Endothelial cell (in vitro differentiated cells): ENCODE data around the gene SNAI3. TPM values are rescaled to one million over a fixed set of nuclear protein-coding genes. Genes with fewer than 3 reads are reported as not detected.
A peak's percentile ranks its signal among the peaks of the same experiment; 100 is the strongest.

Source experiments
- DNase-seq: peaks from one replicate; pipeline ENCODE4 v3.0.0; 2021; ENCODE audit warnings: low spot score
- H3K27ac Mint-ChIP-seq: one replicate; pipeline ENCODE4 v1.8.0; 2021; ENCODE audit warnings: mixed read lengths, inconsistent platforms; ENCODE audit not compliant: unreplicated experiment
- H3K27me3 Mint-ChIP-seq: one replicate; pipeline ENCODE4 v1.8.0; 2021; ENCODE audit warnings: mild to moderate bottlenecking, moderate library complexity, mixed read lengths, inconsistent platforms; ENCODE audit not compliant: unreplicated experiment
- H3K36me3 Mint-ChIP-seq: one replicate; pipeline ENCODE4 v1.8.0; 2021; ENCODE audit warnings: mild to moderate bottlenecking, low read depth, mixed read lengths, inconsistent platforms; ENCODE audit not compliant: unreplicated experiment
- H3K4me1 Mint-ChIP-seq: one replicate; pipeline ENCODE4 v1.8.0; 2021; ENCODE audit warnings: mild to moderate bottlenecking, mixed read lengths, inconsistent platforms; ENCODE audit not compliant: unreplicated experiment
- H3K4me3 Mint-ChIP-seq: one replicate; pipeline ENCODE4 v1.8.0; 2021; ENCODE audit warnings: mild to moderate bottlenecking, mixed read lengths, inconsistent platforms; ENCODE audit not compliant: unreplicated experiment
- H3K9me3 Mint-ChIP-seq: one replicate; pipeline ENCODE4 v1.8.0; 2021; ENCODE audit warnings: mixed read lengths, inconsistent platforms; ENCODE audit not compliant: unreplicated experiment
- total RNA-seq: library from RNA; stranded (reverse); fragmentation: NEBNext Ultra II Directional; extraction: Animal tissue kit (Norgen Biotek cat#: 25700); gene quantifications from one replicate; pipeline ENCODE4 v1.2.1, GENCODE V29; 2021; ENCODE audit not compliant: unreplicated experiment
- TF ChIP-seq, protein P1 (sequence below): fragments of 200-600 bp; sonication (generic); IDR thresholded peaks from one replicate; pipeline ENCODE4 v1.5.0; 2021; ENCODE audit warnings: antibody characterized with exemption; ENCODE audit not compliant: unreplicated experiment

The SNAI3 gene
- total RNA-seq, 1 donor from 2014 or later, result 2.6 TPM

DNA sequence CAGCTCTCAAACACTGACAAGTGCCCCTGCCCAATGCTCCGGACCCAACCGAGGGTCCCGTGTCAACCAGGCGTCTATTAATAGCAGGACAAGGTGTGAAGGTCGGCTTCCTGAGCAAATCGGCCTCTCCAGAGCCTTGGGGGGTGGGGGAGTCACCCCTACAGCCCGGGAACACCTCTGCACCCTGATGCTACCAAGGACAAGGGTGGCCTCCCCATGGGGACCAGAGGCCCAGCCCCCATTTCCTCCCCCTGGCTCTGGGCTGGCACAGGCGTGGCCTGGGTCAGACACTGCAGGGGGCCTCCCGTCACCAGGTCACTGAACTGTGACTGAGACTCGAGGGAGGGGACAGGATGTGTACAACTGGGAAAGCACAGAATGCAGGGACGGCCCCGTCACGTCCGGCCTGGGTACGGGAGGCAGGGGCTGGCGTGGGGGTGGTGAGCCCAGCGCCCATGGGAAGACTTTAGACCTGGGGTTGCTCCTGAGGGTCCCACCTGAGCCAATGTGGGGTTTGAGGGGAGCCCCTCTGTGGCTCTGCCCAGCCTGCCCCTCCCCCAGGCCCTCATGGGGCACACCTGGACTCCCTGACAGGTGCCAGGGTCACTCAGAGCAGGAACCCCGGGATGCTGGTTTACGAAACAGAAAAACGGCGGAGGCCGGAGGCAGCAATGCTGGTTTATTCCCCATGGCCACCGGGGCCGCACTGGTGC, 34.9 kb downstream of the SNAI3 start:
- Mint-ChIP-seq H3K4me1 (peaks cover 5% of the 10 kb centered on the region), H3K27ac (no peak overlapping the region), H3K36me3 (no peaks in the 10 kb centered on the region), H3K27me3 (peaks cover 7% of the 10 kb centered on the region), H3K4me3 (peak overlapping the region; percentile 79), H3K9me3 (no peaks in the 10 kb centered on the region)
- TF ChIP-seq, protein P1, sequence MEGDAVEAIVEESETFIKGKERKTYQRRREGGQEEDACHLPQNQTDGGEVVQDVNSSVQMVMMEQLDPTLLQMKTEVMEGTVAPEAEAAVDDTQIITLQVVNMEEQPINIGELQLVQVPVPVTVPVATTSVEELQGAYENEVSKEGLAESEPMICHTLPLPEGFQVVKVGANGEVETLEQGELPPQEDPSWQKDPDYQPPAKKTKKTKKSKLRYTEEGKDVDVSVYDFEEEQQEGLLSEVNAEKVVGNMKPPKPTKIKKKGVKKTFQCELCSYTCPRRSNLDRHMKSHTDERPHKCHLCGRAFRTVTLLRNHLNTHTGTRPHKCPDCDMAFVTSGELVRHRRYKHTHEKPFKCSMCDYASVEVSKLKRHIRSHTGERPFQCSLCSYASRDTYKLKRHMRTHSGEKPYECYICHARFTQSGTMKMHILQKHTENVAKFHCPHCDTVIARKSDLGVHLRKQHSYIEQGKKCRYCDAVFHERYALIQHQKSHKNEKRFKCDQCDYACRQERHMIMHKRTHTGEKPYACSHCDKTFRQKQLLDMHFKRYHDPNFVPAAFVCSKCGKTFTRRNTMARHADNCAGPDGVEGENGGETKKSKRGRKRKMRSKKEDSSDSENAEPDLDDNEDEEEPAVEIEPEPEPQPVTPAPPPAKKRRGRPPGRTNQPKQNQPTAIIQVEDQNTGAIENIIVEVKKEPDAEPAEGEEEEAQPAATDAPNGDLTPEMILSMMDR, result no peak
- peak; percentile 35 for DNase-seq

DNA sequence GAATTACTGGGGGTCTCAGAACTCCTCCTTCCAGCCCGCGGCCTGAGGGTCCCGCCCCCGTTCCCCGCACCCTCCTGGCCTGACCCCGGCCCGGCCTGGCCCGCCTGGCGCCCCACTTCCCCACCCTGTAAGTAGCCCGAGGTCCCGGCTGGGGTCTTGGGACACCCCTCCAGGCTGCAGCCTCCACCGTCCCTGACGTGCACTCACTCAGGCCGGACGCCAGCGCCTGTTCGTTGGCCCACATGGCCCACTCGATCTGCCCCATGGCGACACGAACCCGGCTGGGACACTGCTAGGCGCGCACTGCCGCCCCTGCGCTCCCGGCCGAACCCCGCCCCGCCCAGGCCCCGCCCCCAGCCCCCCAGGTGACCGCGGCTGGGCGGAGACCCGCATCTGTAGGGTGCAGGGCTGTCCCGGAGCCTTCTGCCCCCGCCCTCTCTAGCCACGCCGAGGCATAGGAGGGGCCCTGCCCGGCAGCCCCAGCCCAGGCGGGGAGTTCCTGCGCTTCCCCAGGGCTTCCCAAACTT, 35.5 kb downstream of the SNAI3 start, which contains the start of gene CYBA:
Gene CYBA, minus strand, starts transcription at position 305 of the 527 bp plus-strand sequence. Its CDS starts 40 bp downstream, at position 265.
- Mint-ChIP-seq H3K36me3 (no peaks in the 10 kb centered on the region), H3K4me3 (peak within 1 kb of the TSS; percentile 92), H3K27ac (no peak within 1 kb of the TSS), H3K27me3 (peaks cover 7% of the 10 kb centered on the region), H3K9me3 (no peaks in the 10 kb centered on the region), H3K4me1 (peaks cover 5% of the 10 kb centered on the region)
- TF ChIP-seq, protein P1, result no peak
- peak; percentile 49 for DNase-seq

DNA sequence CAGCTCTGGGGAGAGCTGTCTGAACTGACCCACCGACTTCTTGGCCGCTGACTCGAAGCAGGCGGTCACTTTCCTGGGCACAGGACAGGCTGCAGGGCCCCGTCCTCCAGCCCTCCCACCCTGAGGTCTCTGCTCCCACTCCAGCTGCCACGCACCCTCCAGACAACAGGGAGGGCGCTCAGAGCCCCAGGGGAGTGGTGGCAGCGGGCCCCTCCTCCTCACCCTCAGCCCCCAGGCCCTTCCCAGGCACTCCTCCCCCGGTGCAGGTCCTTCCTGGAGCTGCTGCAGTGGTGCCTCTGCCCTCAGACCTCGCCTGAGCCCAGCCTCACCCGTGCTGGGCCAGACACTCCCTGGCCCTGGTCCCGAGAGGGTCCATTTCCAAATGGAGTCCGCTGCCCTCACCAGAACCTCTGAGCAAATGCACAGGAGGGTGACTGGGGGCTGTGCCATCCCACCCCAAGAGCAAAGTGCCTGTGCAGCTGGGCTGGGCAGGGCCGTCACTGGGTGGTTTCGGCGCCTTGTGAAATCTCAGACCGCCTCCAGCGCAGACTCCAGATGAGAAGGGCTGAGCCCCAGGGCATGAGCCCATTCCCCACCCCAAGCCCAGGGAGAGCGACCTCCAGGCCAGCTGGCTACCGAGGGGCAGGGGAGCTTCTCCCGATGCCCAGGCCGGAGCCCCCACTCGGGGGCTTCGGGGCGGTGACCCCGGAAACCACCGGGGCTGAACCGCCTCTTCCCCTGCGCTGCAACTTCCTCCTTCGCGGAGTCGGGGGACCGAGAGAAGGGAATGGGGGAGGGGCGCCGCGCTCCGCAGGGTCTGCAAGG, 36.2 kb downstream of the SNAI3 start:
- Mint-ChIP-seq H3K4me1 (peaks cover 5% of the 10 kb centered on the region), H3K36me3 (peaks cover under 1% of the 10 kb centered on the region), H3K4me3 (peak overlapping the region; percentile 92), H3K27me3 (peaks cover 7% of the 10 kb centered on the region), H3K9me3 (no peaks in the 10 kb centered on the region), H3K27ac (no peak overlapping the region)
- DNase-seq, result no peak
- TF ChIP-seq, protein P1, result no peak

DNA sequence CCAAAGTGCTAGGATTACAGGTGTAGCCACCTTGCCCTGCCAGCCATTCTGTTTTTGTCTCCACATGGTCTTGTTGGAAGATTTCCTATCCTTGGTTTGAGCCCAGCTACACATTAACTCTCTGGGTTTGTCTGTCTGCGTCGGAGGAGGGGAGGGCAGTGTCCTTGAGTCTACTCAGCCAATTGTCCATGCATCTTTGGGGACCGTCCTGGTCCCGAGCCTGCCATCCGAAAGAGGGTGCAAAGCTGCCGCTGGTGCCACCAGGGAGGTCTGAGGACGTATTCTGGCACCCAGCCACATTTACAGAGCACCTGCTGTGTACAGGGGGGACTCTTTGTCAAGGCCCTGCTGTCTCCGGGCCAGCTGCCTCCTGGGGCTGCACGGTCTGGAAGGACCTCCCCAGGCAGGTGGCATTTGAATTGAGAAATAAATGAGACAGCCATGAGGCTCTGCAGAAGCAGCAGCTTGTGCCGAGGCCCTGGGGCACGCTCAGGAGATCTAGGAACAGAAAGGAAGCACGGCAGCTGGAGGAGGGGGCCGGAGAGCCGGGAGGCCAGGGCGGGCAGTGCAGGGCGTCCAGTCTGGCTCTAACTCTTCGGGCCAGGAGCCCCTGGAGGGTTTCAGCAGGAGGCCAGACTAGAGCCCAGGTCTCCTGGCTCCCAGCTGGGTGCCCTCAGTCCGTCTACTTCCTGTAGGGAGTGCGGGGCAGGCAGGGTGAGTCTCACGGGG, 36.9 kb downstream of the SNAI3 start:
- H3K4me1 Mint-ChIP-seq, result peaks cover 5% of the 10 kb centered on the region
- peak overlapping the region; percentile 66 for H3K27ac Mint-ChIP-seq
- no peak for DNase-seq
- H3K36me3 Mint-ChIP-seq, result peaks cover 7% of the 10 kb centered on the region
- H3K4me3 Mint-ChIP-seq, result peak overlapping the region; percentile 78
- H3K27me3 Mint-ChIP-seq, result peaks cover 11% of the 10 kb centered on the region
- H3K9me3 Mint-ChIP-seq, result no peaks in the 10 kb centered on the region
- TF ChIP-seq, protein P1, result no peak
